Esophagus squamous epithelium (tissue), 5 donors: ENCODE measurements around the gene FLT3. TPM values are rescaled to one million over a fixed set of nuclear protein-coding genes. Genes with fewer than 3 reads are reported as not detected.

Source experiments
- DNase-seq: peaks from one replicate; lab custom pipeline; 2025; lab: John Stamatoyannopoulos, UW
- H3K27ac ChIP-seq, 4 donors: fragments of 200-600 bp; sonication (generic); one replicate each; pipeline ENCODE4 v1.5.1; 2016 to 2019; ENCODE audit warnings: mild to moderate bottlenecking in 1 of 4
- H3K27me3 ChIP-seq, 4 donors: fragments of 200-600 bp; sonication (generic); 1 replicate in 3 of 4; 2 replicates in 1 of 4; pipeline versions ENCODE4 v1.5.1 to v1.6.0; 2017 to 2021; ENCODE audit warnings: antibody characterized with exemption in 1 of 4
- H3K36me3 ChIP-seq, 3 donors: fragments of 200-600 bp; sonication (generic); one replicate each; pipeline ENCODE4 v1.5.1; 2016 to 2019
- H3K4me1 ChIP-seq, 3 donors: fragments of 200-600 bp; sonication (generic); one replicate each; pipeline ENCODE4 v1.5.1; 2017 to 2019
- H3K4me3 ChIP-seq, 4 donors: fragments of 200-600 bp; sonication (generic); 1 replicate in 3 of 4; 2 replicates in 1 of 4; pipeline ENCODE4 v1.5.1; 2016 to 2019; ENCODE audit warnings: mild to moderate bottlenecking in 2 of 4, moderate library complexity in 1 of 4
- H3K9me3 ChIP-seq, 3 donors: fragments of 200-600 bp; sonication (generic); one replicate each; pipeline ENCODE4 v1.5.1; 2016 to 2019
- CTCF ChIP-seq, 6 experiments: fragments of 450-650 bp in 4 of 6; fragments of 200-600 bp in 2 of 6; sonication (generic) in 2 of 6; IDR thresholded peaks; one replicate each; pipeline ENCODE4 v1.5.1; 2016 to 2019; ENCODE audit warnings: antibody characterized with exemption in 6 of 6, mild to moderate bottlenecking in 4 of 6, moderate library complexity in 4 of 6
- POLR2A ChIP-seq, 4 donors: fragments of 450-650 bp; IDR thresholded peaks; one replicate each; pipeline ENCODE4 v1.6.1; 2017; ENCODE audit warnings: antibody characterized with exemption in 4 of 4, mild to moderate bottlenecking in 4 of 4, moderate library complexity in 3 of 4
- WGBS, 2 donors: methylation state at CpG; one replicate each; pipeline ENCODE4 v1.1.5; 2018; 5-methylcytosine and 5-hydroxymethylcytosine counted together
- intact Hi-C: fragments of 100-400 bp; cut with DNase I; formaldehyde crosslinking; loops from one replicate; pipeline ENCODE4 v1.15.0; 2022
- total RNA-seq, 4 donors: library from RNA; depleted of rRNA; stranded (reverse); fragments of >200 nt; gene quantifications; one replicate each; pipeline ENCODE4 v1.1.0, GENCODE V29; 2016
- donor health status: DM: yes; HTN: yes; CAD: no.

Gene FLT3
- total RNA-seq, 4 donors from 2014 or later: 0.09 to 1.5 (median 0.96) TPM

GRCh38 chr13:27980280-27980998 lies 119.9 kb downstream of the FLT3 start:
- peaks cover 11 to 42% (median 16%) of the 10 kb centered on the region in 3 donors for H3K4me1 ChIP-seq
- H3K27me3 ChIP-seq: peaks cover 8 to 98% (median 36%) of the 10 kb centered on the region in 4 donors
- no peak overlapping the region for H3K4me3 ChIP-seq
- H3K36me3 ChIP-seq: no peaks in the 10 kb centered on the region
- no peak overlapping the region for H3K27ac ChIP-seq
- no peak for DNase-seq
- TF ChIP-seq POLR2A (IDR thresholded peaks at IDR 0.05) (no peak), CTCF (IDR thresholded peaks at IDR 0.05) (no peak)
- no peaks in the 10 kb centered on the region for H3K9me3 ChIP-seq
- intact Hi-C loops: loop anchor here (5.0 kb wide), 1 partner anchor 613 kb away; no protein-coding TSS in a partner anchor
- 4 to 7% methylated on average over 21 to 27 of the region's 54 CpGs for WGBS, 2 donors

GRCh38 chr13:27979765-27980279 lies 120.6 kb downstream of the FLT3 start:
- DNase-seq: no peak
- TF ChIP-seq POLR2A (IDR thresholded peaks at IDR 0.05) (no peak), CTCF (IDR thresholded peaks at IDR 0.05) (no peak)
- intact Hi-C loops: loop anchor here (5.0 kb wide), 2 partner anchors 148 to 613 kb away; no protein-coding TSS in a partner anchor
- H3K27me3 ChIP-seq: peaks cover 8 to 98% (median 38%) of the 10 kb centered on the region in 4 donors
- peaks cover 11 to 44% (median 16%) of the 10 kb centered on the region in 3 donors for H3K4me1 ChIP-seq
- WGBS, 2 donors: 4 to 8% methylated on average over 11 to 12 of the region's 15 CpGs
- H3K4me3 ChIP-seq: peak overlapping the region in 1 of 4 donors; percentile 24
- H3K27ac ChIP-seq: no peak overlapping the region
- no peaks in the 10 kb centered on the region for H3K9me3 ChIP-seq
- no peaks in the 10 kb centered on the region for H3K36me3 ChIP-seq

- Histone ChIP-seq H3K4me3 (peak overlapping the region in 1 of 4 donors; percentile 24), H3K9me3 (no peaks in the 10 kb centered on the region), H3K4me1 (peaks cover 11 to 44% (median 16%) of the 10 kb centered on the region in 3 donors), H3K36me3 (no peaks in the 10 kb centered on the region), H3K27ac (no peak overlapping the region), H3K27me3 (peaks cover 8 to 100% (median 38%) of the 10 kb centered on the region in 4 donors)
- intact Hi-C loops: loop anchor here (5.0 kb wide), 1 partner anchor 147 kb away; no protein-coding TSS in a partner anchor
- no peak for DNase-seq
- 8 to 9% methylated on average over 13 to 14 of the region's 15 CpGs for WGBS, 2 donors
- TF ChIP-seq CTCF (IDR thresholded peaks at IDR 0.05): no peak
- TF ChIP-seq POLR2A (IDR thresholded peaks at IDR 0.05): no peak
Observed at GRCh38 chr13:27979001-27979643, 121.3 kb downstream of the FLT3 start.

- intact Hi-C loops: loop anchor here (5.0 kb wide), 1 partner anchor 146 kb away; no protein-coding TSS in a partner anchor
- H3K27me3 ChIP-seq: peaks cover 8 to 100% (median 38%) of the 10 kb centered on the region in 4 donors
- DNase-seq: no peak
Observed at GRCh38 chr13:27978301-27978968, 121.9 kb downstream of the FLT3 start.

More at GRCh38 chr13:27978301-27978968, 121.9 kb downstream of the FLT3 start:
- no peaks in the 10 kb centered on the region for H3K36me3 ChIP-seq
- H3K9me3 ChIP-seq: no peaks in the 10 kb centered on the region
- 10 to 20% methylated on average over 8 to 16 of the region's 65 CpGs for WGBS, 2 donors
- no peak for TF ChIP-seq CTCF (IDR thresholded peaks at IDR 0.05)
- no peak for TF ChIP-seq POLR2A (IDR thresholded peaks at IDR 0.05)
- H3K4me3 ChIP-seq: peak overlapping the region in 1 of 4 donors; percentile 19
- H3K4me1 ChIP-seq: peaks cover 11 to 44% (median 16%) of the 10 kb centered on the region in 3 donors
- no peak overlapping the region for H3K27ac ChIP-seq
